ENCODE results near the gene RO60. TPM values are rescaled to one million over a fixed set of nuclear protein-coding genes. Genes with fewer than 3 reads are reported as not detected.
"Not testable (repeated sequence)": the region's sequence is repeated elsewhere in the genome, so short reads cannot be mapped to it uniquely, and the experiment has no call there.

The RO60 gene
- total RNA-seq, 1 donor from 2014 or later: 73.5 TPM

- no peak for TF ChIP-seq CTCF (IDR thresholded peaks at IDR 0.05)
- DNase-seq (no peak), ATAC-seq (no peak)
These were observed 25.8 kb upstream of the RO60 start for GRCh38 chr1:193033610-193034009.

GRCh38 chr1:193036337-193037047 lies 22.9 kb upstream of the RO60 start:
- Histone ChIP-seq H3K36me3 (no peaks in the 10 kb centered on the region), H3K27me3 (no peaks in the 10 kb centered on the region), H3K9me3 (no peaks in the 10 kb centered on the region), H3K4me1 (no peaks in the 10 kb centered on the region), H3K4me3 (no peak overlapping the region), H3K27ac (no peak overlapping the region)
- DNase-seq: no peak
- no peak for TF ChIP-seq CTCF (IDR thresholded peaks at IDR 0.05)
- intact Hi-C loops (cut with DNase I): no loop called here
- no peak for ATAC-seq

More at GRCh38 chr1:193033610-193034009, 25.8 kb upstream of the RO60 start:
- Histone ChIP-seq H3K27me3 (no peaks in the 10 kb centered on the region), H3K4me3 (no peak overlapping the region), H3K4me1 (no peaks in the 10 kb centered on the region), H3K27ac (no peak overlapping the region), H3K9me3 (no peaks in the 10 kb centered on the region), H3K36me3 (peaks cover 7% of the 10 kb centered on the region)
- intact Hi-C loops (cut with DNase I): no loop called here

- no peak for TF ChIP-seq CTCF (IDR thresholded peaks at IDR 0.05)
- ATAC-seq: no peak
- no peak overlapping the region for H3K4me3 ChIP-seq
- DNase-seq: no peak
- no peak overlapping the region for H3K27ac ChIP-seq
- H3K9me3 ChIP-seq: no peaks in the 10 kb centered on the region
- H3K4me1 ChIP-seq: no peaks in the 10 kb centered on the region
- no peaks in the 10 kb centered on the region for H3K36me3 ChIP-seq
- no peaks in the 10 kb centered on the region for H3K27me3 ChIP-seq
- intact Hi-C loops (cut with DNase I): no loop called here
These were observed 19.4 kb upstream of the RO60 start for GRCh38 chr1:193040011-193040410.

- no peak for TF ChIP-seq CTCF (IDR thresholded peaks at IDR 0.05)
- Histone ChIP-seq H3K27me3 (no peaks in the 10 kb centered on the region), H3K9me3 (no peaks in the 10 kb centered on the region), H3K4me1 (no peaks in the 10 kb centered on the region), H3K36me3 (no peaks in the 10 kb centered on the region), H3K4me3 (no peak overlapping the region), H3K27ac (no peak overlapping the region)
- ATAC-seq: no peak
- intact Hi-C loops (cut with DNase I): no loop called here
- DNase-seq: no peak
These were observed 16.4 kb upstream of the RO60 start for GRCh38 chr1:193042766-193043691.

- H3K9me3 ChIP-seq; H3K4me3 ChIP-seq; DNase-seq; H3K27ac ChIP-seq; H3K4me1 ChIP-seq; intact Hi-C loops (cut with DNase I); H3K27me3 ChIP-seq; ATAC-seq: not testable (repeated sequence)
- peaks cover 30% of the 10 kb centered on the region for H3K36me3 ChIP-seq
These were observed 10.5 kb upstream of the RO60 start for GRCh38 chr1:193048913-193049312.

GRCh38 chr1:193054169-193054675 lies 5.2 kb upstream of the RO60 start:
- no peak for TF ChIP-seq CTCF (IDR thresholded peaks at IDR 0.05)

More at GRCh38 chr1:193054169-193054675, 5.2 kb upstream of the RO60 start:
- Histone ChIP-seq H3K9me3 (no peaks in the 10 kb centered on the region), H3K27me3 (no peaks in the 10 kb centered on the region), H3K4me1 (peaks cover 8% of the 10 kb centered on the region), H3K27ac (no peak overlapping the region), H3K4me3 (no peak overlapping the region), H3K36me3 (peaks cover 20% of the 10 kb centered on the region)
- ATAC-seq (no peak), DNase-seq (no peak)
- intact Hi-C loops (cut with DNase I): no loop called here

Data from upper lobe of right lung (tissue), 1 donor.